CD4-positive, alpha-beta T cell treated with Interleukin-15 for 4 hours (primary cell): ENCODE data around the gene LTB4R2.

Source experiments
- DNase-seq: peaks from one replicate; pipeline ENCODE4 v3.0.0-alpha.2; 2020; ENCODE audit warnings: low spot score

The LTB4R2 gene

GRCh38 chr14:24277606-24278321, 32.2 kb upstream of the LTB4R2 start:
- no peak for DNase-seq

DNA sequence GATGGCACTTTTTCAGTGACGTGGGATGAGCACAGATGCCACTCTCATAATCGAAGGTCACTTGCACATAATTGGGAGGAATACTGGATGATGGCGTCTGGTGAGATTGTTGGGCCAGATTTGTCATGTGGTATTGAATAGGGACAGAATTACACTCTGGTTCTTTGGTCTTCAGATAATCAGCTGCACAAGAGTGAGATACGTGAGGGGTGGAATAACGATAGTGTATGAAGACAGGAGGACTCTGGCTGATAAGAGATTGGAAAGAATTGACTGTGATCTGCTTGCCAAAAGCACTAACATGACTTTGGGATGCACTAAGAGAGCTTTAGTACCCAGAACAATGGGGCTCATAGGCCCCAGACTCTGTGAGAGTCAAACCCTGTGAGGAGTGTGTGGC, 31.5 kb upstream of the LTB4R2 start:
- no peak for DNase-seq

GRCh38 chr14:24279301-24280186, 30.4 kb upstream of the LTB4R2 start:
- peak; percentile 61 for DNase-seq

GRCh38 chr14:24280797-24281460, 29.0 kb upstream of the LTB4R2 start:
- no peak for DNase-seq

- no peak for DNase-seq
Observed at GRCh38 chr14:24281636-24282035, 28.3 kb upstream of the LTB4R2 start.

DNA sequence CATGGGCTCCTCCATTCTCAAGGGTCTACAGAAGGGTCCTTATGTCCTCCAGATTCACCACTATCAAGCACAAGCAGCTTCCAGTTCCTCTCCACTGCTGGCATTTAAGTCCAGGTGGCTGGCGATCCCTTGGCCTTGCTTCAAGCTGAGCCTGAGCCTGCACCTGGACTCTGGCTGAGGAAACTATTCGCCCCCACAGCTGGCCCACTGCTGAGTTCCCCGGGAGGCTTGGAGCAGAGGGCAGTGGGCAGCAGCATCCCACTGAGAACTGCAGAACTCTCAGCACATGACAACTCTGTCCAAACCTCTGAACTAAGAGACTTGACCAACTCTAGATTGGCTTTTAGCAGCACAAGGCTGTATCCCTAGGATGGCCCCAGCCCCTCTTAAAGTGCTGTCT, 27.2 kb upstream of the LTB4R2 start:
- DNase-seq = no peak

- no peak for DNase-seq
Observed at GRCh38 chr14:24283796-24284460, 26.0 kb upstream of the LTB4R2 start.

DNA sequence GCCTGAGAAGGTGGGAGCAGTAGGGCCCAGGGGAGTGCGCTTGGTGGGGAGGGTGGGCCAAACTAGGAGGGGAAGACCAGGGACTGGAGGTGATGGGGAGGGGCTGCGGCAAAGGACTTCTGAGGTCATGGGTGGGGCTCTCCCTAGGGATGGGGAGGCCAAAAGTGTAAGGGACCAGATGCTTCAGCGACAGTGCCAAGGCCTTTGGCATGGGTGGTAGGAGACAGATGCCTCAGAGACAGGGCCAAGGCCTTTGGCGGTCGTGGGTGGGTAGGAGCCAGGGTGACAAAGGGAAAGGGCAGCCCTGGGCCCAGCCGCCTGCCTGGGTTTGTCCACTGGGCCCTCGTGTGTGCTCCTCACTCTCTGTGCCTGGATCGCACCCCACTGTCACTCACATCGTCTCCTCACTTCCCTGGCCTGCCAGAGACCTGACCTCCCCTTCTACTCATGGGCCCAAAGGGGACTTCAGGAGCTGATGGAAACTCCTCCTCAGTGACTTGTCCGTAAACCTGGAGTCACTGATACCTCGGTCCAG, 25.4 kb upstream of the LTB4R2 start:
- no peak for DNase-seq

GRCh38 chr14:24285351-24285750, 24.6 kb upstream of the LTB4R2 start:
- no peak for DNase-seq

- no peak for DNase-seq
Observed at GRCh38 chr14:24286996-24287395, 22.9 kb upstream of the LTB4R2 start.

DNA sequence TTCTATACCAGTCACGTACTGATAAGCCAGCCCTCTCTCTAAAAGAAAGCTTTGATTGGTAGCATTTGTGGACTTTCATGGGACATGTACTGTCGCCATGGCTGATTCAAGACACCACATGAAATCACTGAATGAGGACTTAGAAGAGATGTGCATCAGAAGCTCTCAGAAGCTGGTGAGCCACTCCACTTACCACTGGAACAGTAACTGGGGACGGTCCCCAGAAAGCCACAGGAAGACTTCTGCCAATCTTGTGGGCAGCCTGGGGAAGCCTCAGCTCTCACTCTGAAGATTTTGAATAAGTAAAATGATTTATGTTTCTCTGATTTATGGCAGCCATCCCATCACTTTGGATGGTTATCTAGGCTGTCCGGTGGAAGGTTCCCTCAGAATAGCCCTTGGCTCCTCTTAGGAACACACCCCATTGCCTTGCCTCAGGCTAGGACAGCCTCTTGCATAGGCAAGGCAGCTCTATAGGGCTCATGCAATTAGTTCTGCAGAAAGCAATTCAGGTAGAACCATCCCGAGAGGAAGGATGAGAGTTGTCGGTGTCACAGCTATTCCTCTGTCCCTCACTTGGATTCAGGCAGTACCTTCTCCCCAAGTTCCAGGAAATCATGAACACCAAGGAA, 20.2 kb upstream of the LTB4R2 start:
- no peak for DNase-seq

GRCh38 chr14:24290746-24291145, 19.2 kb upstream of the LTB4R2 start:
- DNase-seq = no peak

GRCh38 chr14:24291446-24292117, 18.4 kb upstream of the LTB4R2 start:
- no peak for DNase-seq

DNA sequence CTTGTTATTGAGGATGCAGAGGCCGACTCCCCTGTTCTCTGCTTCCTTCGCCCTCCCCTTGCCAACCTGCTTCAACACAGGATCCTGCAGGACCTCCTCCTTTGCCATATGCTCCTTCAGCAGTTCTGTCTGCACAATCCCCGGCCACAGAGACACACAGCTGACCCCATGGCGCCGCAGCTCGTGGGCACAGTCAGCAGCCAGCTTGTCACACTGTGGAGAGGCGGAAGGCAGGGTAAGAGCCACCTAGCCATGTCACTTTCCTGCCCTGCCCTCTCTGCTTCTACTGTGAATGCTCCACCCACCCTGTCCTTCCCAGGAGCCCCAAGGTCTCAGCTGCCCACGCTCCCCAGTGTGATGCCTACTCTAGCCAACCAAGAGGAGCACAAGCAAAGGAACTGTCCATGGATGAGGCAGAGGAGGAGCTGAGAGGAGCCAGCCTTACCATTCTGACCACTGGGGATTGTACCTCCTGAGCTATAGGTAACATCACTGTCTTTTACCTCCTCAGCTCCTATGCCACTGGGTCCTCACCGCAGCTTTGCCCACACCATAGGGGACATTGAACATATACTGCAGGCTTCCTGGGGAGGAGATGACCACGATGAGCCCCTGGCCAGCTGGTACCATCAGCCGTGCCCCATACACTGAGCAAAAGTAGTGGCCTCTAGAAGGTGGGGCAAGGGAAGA, 17.7 kb upstream of the LTB4R2 start:
- DNase-seq = no peak

DNA sequence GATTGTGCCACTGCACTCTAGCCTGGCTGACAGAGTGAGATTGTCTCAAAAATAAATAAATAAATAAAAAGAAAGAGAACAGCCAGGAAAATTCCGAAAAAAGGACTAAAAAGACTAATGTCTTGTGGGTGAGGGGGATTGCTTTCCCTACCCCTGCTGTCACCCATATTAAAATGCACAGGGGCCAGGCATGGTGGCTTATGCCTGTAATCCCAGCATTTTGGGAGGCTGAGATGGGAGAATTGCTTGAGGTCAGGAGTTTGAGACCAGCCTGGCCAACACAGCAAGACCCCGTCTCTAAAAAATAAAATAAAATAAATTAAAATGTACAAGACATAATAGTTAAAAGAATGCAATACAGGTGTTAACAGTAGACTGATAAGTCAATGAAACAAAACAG, 16.4 kb upstream of the LTB4R2 start:
- no peak for DNase-seq

GRCh38 chr14:24296341-24297157, 13.4 kb upstream of the LTB4R2 start:
- peak; percentile 83 for DNase-seq

- DNase-seq = no peak
Observed at GRCh38 chr14:24297190-24297964, 12.6 kb upstream of the LTB4R2 start.

- DNase-seq = no peak
Observed at GRCh38 chr14:24298892-24299254, 11.1 kb upstream of the LTB4R2 start.
